NT2/D1 (cell line): Measurements from ENCODE around the gene CNOT2.

Source experiments
- SUZ12 ChIP-seq: IDR thresholded peaks from 2 replicates; pipeline ENCODE4 v1.6.1; 2011; ENCODE audit not compliant: insufficient read length, insufficient read depth; ENCODE audit errors: extremely low read depth
- YY1 ChIP-seq: IDR thresholded peaks from 2 replicates; pipeline ENCODE4 v1.6.1; 2011; ENCODE audit not compliant: insufficient read length, insufficient read depth
- ZNF274 ChIP-seq: IDR thresholded peaks from 2 replicates; pipeline ENCODE4 v1.6.1; 2011; ENCODE audit warnings: mild to moderate bottlenecking, low read depth, low read length

DNA sequence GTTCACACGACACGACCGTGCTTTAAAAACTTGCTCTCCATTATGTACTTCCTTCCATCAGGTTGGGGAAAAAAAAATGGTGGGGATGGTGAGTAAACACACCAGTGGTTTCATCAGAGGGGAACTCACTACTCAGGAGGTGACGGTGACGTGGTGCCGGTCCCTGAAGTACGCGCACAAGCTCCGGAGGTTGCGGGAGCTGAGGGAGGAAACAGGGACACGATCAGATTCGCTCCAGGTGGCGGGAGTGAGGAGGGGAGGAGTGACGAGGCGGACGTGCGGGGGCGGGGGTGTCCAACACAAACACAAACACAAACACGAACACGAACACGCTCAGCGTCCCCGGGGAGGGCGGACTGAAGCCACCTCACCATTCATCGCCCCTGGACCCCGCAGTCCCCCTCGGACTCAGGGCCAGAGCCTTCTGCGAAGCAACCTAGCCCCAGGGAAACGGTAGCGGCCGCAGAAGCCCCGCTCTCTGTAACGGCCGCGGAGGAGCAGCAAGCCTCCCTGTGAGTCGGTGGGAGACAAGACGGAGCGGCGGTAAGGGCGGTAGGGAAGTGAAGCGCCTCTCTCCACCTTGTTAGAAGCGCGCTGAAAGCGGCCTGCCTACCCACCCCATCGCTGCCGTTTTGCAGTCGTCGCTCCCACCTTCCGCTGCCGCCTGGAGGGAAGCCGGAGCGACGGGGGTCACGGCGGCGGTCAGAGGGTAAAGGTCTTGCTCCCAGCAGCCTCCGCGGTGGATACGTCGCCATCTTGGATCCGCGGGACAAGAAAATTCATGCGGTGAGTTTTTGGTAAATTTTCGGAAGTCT lies at the start of gene CNOT2:
- no peak for TF ChIP-seq SUZ12
- peak; percentile 86 for TF ChIP-seq YY1
- TF ChIP-seq ZNF274, result no peak
